ENCODE results near the gene TSPAN14. TPM values are rescaled to one million over a fixed set of nuclear protein-coding genes. Genes with fewer than 3 reads are reported as not detected.

Gene TSPAN14
- total and polyA plus RNA-seq, 2 of the 13 experiments (the other 11 are each of a cell fraction or from before 2014, with no cell fraction given): 24.1 to 80.6 TPM

DNA sequence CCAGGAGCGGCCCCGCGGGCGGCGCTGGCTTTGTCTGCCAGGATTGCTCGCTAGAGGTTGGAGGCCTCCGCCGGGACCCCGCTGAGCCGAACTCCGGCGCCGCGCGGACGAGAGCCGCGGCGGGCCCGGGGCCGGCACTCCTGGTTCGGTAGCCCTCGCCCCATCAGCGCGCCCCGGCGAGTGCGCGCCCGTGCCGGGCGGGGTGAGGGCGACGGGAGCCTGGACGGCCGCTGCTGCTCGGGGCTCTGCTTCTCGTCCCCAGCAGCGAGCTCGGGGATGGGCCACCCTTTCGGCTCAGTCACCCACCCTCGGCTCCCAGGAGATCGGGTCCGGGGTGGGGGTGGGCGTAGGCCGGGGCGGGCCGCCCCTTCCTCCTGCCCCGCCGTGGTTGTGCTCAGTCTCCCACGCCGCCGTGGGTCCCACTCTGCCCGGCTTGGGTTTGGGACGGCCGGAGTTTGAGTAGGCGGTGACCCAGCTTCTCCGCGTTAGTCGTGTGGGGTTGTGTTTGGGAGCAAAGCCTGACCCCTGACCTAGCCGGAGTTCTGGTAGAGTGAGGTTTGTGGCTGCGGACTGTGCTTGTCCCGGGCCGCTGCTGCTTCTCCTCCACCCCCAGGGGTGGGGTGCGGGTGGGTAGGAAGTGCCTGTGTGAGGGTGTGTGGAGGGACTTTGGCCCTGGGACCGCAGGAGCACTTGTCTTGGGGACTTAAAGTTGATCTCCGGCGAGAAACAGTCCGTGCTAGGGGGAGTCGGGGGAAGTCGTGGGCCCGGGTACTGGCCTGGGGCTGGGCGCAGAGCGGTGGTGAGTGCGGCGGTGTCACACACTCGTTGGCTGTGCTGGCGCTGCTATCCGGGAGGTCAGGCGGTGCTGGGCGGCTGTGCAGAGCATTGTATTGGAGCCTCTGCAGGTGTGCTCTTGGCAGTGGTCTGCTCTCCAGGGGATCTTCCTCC lies 677 bp downstream of the TSPAN14 start (continued):
- TF ChIP-seq, protein P1, sequence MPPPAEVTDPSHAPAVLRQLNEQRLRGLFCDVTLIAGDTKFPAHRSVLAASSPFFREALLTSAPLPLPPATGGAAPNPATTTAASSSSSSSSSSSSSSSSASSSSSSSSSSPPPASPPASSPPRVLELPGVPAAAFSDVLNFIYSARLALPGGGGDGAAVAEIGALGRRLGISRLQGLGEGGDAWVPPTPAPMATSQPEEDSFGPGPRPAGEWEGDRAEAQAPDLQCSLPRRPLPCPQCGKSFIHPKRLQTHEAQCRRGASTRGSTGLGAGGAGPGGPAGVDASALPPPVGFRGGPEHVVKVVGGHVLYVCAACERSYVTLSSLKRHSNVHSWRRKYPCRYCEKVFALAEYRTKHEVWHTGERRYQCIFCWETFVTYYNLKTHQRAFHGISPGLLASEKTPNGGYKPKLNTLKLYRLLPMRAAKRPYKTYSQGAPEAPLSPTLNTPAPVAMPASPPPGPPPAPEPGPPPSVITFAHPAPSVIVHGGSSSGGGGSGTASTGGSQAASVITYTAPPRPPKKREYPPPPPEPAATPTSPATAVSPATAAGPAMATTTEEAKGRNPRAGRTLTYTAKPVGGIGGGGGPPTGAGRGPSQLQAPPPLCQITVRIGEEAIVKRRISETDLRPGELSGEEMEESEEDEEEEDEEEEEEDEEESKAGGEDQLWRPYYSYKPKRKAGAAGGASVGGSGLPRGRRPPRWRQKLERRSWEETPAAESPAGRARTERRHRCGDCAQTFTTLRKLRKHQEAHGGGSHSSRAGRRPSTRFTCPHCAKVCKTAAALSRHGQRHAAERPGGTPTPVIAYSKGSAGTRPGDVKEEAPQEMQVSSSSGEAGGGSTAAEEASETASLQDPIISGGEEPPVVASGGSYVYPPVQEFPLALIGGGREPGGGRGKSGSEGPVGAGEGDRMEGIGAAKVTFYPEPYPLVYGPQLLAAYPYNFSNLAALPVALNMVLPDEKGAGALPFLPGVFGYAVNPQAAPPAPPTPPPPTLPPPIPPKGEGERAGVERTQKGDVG (CRISPR knock-in tag; IDR thresholded peaks at IDR 0.05; ENCODE audit: borderline replicate concordance): no peak
- TF ChIP-seq, protein P2, sequence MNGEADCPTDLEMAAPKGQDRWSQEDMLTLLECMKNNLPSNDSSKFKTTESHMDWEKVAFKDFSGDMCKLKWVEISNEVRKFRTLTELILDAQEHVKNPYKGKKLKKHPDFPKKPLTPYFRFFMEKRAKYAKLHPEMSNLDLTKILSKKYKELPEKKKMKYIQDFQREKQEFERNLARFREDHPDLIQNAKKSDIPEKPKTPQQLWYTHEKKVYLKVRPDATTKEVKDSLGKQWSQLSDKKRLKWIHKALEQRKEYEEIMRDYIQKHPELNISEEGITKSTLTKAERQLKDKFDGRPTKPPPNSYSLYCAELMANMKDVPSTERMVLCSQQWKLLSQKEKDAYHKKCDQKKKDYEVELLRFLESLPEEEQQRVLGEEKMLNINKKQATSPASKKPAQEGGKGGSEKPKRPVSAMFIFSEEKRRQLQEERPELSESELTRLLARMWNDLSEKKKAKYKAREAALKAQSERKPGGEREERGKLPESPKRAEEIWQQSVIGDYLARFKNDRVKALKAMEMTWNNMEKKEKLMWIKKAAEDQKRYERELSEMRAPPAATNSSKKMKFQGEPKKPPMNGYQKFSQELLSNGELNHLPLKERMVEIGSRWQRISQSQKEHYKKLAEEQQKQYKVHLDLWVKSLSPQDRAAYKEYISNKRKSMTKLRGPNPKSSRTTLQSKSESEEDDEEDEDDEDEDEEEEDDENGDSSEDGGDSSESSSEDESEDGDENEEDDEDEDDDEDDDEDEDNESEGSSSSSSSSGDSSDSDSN (CRISPR knock-in tag; IDR thresholded peaks at IDR 0.05): peak; percentile 58; the same call in 1 of the 2 replicates
- TF ChIP-seq, protein P3, sequence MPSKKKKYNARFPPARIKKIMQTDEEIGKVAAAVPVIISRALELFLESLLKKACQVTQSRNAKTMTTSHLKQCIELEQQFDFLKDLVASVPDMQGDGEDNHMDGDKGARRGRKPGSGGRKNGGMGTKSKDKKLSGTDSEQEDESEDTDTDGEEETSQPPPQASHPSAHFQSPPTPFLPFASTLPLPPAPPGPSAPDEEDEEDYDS (CRISPR knock-in tag; IDR thresholded peaks at IDR 0.05): no peak
- TF ChIP-seq, protein P4, sequence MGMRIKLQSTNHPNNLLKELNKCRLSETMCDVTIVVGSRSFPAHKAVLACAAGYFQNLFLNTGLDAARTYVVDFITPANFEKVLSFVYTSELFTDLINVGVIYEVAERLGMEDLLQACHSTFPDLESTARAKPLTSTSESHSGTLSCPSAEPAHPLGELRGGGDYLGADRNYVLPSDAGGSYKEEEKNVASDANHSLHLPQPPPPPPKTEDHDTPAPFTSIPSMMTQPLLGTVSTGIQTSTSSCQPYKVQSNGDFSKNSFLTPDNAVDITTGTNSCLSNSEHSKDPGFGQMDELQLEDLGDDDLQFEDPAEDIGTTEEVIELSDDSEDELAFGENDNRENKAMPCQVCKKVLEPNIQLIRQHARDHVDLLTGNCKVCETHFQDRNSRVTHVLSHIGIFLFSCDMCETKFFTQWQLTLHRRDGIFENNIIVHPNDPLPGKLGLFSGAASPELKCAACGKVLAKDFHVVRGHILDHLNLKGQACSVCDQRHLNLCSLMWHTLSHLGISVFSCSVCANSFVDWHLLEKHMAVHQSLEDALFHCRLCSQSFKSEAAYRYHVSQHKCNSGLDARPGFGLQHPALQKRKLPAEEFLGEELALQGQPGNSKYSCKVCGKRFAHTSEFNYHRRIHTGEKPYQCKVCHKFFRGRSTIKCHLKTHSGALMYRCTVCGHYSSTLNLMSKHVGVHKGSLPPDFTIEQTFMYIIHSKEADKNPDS (CRISPR knock-in tag; IDR thresholded peaks at IDR 0.05): no peak
- TF ChIP-seq ZNF577 (CRISPR knock-in tag; IDR thresholded peaks at IDR 0.05; ENCODE audit: borderline replicate concordance, low read depth): no peak
- TF ChIP-seq TRIM22 (IDR thresholded peaks at IDR 0.05): no peak
- TF ChIP-seq NFIB (CRISPR knock-in tag; IDR thresholded peaks at IDR 0.05; ENCODE audit: borderline replicate concordance): no peak
- TF ChIP-seq, protein P5, sequence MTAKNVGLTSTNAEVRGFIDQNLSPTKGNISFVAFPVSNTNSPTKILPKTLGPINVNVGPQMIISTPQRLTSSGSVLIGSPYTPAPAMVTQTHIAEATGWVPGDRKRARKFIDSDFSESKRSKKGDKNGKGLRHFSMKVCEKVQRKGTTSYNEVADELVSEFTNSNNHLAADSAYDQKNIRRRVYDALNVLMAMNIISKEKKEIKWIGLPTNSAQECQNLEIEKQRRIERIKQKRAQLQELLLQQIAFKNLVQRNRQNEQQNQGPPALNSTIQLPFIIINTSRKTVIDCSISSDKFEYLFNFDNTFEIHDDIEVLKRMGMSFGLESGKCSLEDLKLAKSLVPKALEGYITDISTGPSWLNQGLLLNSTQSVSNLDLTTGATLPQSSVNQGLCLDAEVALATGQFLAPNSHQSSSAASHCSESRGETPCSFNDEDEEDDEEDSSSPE (CRISPR knock-in tag; IDR thresholded peaks at IDR 0.05): no peak
- no peak for TF ChIP-seq ZNF572 (CRISPR knock-in tag; IDR thresholded peaks at IDR 0.05)
- no peak for TF ChIP-seq SMYD3 (CRISPR knock-in tag; IDR thresholded peaks at IDR 0.05)
- TF ChIP-seq SMC3 (IDR thresholded peaks at IDR 0.05; ENCODE audit: low read length): no peak
- no peak for TF ChIP-seq ZNF670 (CRISPR knock-in tag; IDR thresholded peaks at IDR 0.05; ENCODE audit: borderline replicate concordance)
- no peak for TF ChIP-seq MXI1 (IDR thresholded peaks at IDR 0.05; ENCODE audit: borderline replicate concordance, low read depth, low read length)
- TF ChIP-seq POLR2G (IDR thresholded peaks at IDR 0.05; ENCODE audit: low read depth, low read length): no peak
